ENCODE results near the gene FAM181A. TPM values are rescaled to one million over a fixed set of nuclear protein-coding genes. Genes with fewer than 3 reads are reported as not detected.

Gene FAM181A
- total and polyA plus RNA-seq, 9 of the 15 experiments (the other 6 are each of a cell fraction or from before 2014, with no cell fraction given), result not detected

- Histone ChIP-seq H3K27ac (ENCODE audit: extremely low read depth, low read depth, low read length) (no peak overlapping the region), H3K9ac (ENCODE audit: insufficient read depth in 1 of 2, low read depth in 2 of 2, low read length in 2 of 2) (no peak overlapping the region)
- no TSS peak for BruUV-seq (replicated peaks)
Observed at GRCh38 chr14:93902619-93903307, 24.4 kb upstream of the FAM181A start.

More at GRCh38 chr14:93902619-93903307, 24.4 kb upstream of the FAM181A start:
- DNase-seq (ENCODE audit: extremely low read depth in 1 of 4, low spot score in 3 of 4) (no peak), ATAC-seq (no peak), FAIRE-seq (no peak)
- no peak for TF ChIP-seq LCOR (CRISPR knock-in tag; IDR thresholded peaks at IDR 0.05)
- TF ChIP-seq MCM3 (IDR thresholded peaks at IDR 0.05), result no peak
- TF ChIP-seq FOXA1 (IDR thresholded peaks at IDR 0.05; ENCODE audit: borderline replicate concordance), result no peak
- TF ChIP-seq, protein P1, sequence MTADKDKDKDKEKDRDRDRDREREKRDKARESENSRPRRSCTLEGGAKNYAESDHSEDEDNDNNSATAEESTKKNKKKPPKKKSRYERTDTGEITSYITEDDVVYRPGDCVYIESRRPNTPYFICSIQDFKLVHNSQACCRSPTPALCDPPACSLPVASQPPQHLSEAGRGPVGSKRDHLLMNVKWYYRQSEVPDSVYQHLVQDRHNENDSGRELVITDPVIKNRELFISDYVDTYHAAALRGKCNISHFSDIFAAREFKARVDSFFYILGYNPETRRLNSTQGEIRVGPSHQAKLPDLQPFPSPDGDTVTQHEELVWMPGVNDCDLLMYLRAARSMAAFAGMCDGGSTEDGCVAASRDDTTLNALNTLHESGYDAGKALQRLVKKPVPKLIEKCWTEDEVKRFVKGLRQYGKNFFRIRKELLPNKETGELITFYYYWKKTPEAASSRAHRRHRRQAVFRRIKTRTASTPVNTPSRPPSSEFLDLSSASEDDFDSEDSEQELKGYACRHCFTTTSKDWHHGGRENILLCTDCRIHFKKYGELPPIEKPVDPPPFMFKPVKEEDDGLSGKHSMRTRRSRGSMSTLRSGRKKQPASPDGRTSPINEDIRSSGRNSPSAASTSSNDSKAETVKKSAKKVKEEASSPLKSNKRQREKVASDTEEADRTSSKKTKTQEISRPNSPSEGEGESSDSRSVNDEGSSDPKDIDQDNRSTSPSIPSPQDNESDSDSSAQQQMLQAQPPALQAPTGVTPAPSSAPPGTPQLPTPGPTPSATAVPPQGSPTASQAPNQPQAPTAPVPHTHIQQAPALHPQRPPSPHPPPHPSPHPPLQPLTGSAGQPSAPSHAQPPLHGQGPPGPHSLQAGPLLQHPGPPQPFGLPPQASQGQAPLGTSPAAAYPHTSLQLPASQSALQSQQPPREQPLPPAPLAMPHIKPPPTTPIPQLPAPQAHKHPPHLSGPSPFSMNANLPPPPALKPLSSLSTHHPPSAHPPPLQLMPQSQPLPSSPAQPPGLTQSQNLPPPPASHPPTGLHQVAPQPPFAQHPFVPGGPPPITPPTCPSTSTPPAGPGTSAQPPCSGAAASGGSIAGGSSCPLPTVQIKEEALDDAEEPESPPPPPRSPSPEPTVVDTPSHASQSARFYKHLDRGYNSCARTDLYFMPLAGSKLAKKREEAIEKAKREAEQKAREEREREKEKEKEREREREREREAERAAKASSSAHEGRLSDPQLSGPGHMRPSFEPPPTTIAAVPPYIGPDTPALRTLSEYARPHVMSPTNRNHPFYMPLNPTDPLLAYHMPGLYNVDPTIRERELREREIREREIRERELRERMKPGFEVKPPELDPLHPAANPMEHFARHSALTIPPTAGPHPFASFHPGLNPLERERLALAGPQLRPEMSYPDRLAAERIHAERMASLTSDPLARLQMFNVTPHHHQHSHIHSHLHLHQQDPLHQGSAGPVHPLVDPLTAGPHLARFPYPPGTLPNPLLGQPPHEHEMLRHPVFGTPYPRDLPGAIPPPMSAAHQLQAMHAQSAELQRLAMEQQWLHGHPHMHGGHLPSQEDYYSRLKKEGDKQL (CRISPR knock-in tag; IDR thresholded peaks at IDR 0.05; ENCODE audit: borderline replicate concordance), result no peak
- no peak for TF ChIP-seq KDM2B (CRISPR knock-in tag; IDR thresholded peaks at IDR 0.05)
- no peak for TF ChIP-seq RFX7 (CRISPR knock-in tag; IDR thresholded peaks at IDR 0.05)
- TF ChIP-seq HNRNPLL (IDR thresholded peaks at IDR 0.05; ENCODE audit: low read depth, low read length, poor library complexity, severe bottlenecking), result no peak
- TF ChIP-seq ZC3H8 (IDR thresholded peaks at IDR 0.05), result no peak
- TF ChIP-seq RAD51 (IDR thresholded peaks at IDR 0.05; ENCODE audit: borderline replicate concordance, low read depth), result no peak
- TF ChIP-seq ZSCAN32 (CRISPR knock-in tag; IDR thresholded peaks at IDR 0.05), result no peak
- Histone ChIP-seq H3K79me2 (ENCODE audit: control insufficient read depth, insufficient read depth, low read length) (no peaks in the 10 kb centered on the region), H3K4me2 (ENCODE audit: insufficient read depth, low read length) (no peak overlapping the region), H2AFZ (ENCODE audit: low read depth, low read length) (no peak overlapping the region), H3K9me3 (replicated peaks; ENCODE audit: control insufficient read depth, insufficient read depth, low read depth, low read length) (no peaks in the 10 kb centered on the region), H3K4me3 (no peak overlapping the region), H3K36me3 (ENCODE audit: control insufficient read depth, insufficient read depth, low read length) (no peaks in the 10 kb centered on the region), H3K4me1 (replicated peaks in 1 of 2; ENCODE audit: control insufficient read depth in 2 of 2, insufficient read depth in 2 of 2, low read length in 2 of 2) (no peaks in the 10 kb centered on the region), H3K27me3 (ENCODE audit: control insufficient read depth in 2 of 2, insufficient read depth in 2 of 2, low read length in 2 of 2) (peaks cover 0 to 20% of the 10 kb centered on the region in 2 experiments; a peak in 2 of 5 replicates), H4K20me1 (replicated peaks; ENCODE audit: control insufficient read depth, insufficient read depth, low read length) (no peaks in the 10 kb centered on the region), H3K9me1 (ENCODE audit: control insufficient read depth, insufficient read depth, low read length) (no peaks in the 10 kb centered on the region)
- intact Hi-C loops (cut with micrococcal nuclease) (no loop called here), in situ Hi-C loops (cut with MboI) (no loop called here)
- CTCF ChIA-PET (ENCODE audit: low intra/inter-chr PET ratio), result no interaction called here
- POLR2A ChIA-PET, result interaction anchor here (0.6 kb wide), 1 partner anchor 792 kb away, joined by 3 read pairs; no protein-coding TSS in a partner anchor
- 2% methylated on average over 6 of the region's 13 CpGs for WGBS (ENCODE audit: insufficient coverage, low coverage, missing lambda C conversion rate)
